HG02981 (cell line): ENCODE data around the gene NRG3.

Experiments used
- ATAC-seq: cut with Tn5 transposase; IDR thresholded peaks from one replicate; pipeline ENCODE4 v1.9.1; 2021; ENCODE audit warnings: mild to moderate bottlenecking, moderate library complexity; ENCODE audit not compliant: unreplicated experiment

NRG3 gene

DNA sequence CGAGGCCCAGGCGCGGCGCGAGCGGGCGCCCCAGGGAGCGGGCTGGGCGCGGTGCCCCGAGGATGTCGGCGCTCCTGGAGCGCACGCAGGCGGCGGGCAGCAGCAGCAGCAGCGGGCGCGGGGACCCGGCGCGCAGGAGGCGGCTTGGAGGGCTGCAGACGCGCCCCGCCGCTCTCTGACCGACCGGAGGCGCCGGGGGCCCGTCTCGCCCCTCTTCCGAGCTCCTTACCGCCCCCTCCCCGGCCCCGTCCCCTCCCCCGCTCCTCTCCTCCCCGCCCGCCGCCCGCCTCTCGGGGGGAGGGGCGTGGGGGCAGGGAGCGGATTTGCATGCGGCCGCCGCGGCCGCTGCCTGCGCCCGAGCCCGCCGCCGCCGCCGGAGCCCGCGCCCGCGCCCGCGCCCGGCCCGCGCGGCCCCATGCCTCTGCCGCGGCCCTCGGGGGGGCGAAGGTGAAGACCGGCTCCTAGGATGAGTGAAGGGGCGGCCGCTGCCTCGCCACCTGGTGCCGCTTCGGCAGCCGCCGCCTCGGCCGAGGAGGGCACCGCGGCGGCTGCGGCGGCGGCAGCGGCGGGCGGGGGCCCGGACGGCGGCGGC is at the start of gene NRG3:
Gene NRG3, plus strand, starts transcription at position 320 of the 592 bp plus-strand sequence.
- ATAC-seq = no peak

DNA sequence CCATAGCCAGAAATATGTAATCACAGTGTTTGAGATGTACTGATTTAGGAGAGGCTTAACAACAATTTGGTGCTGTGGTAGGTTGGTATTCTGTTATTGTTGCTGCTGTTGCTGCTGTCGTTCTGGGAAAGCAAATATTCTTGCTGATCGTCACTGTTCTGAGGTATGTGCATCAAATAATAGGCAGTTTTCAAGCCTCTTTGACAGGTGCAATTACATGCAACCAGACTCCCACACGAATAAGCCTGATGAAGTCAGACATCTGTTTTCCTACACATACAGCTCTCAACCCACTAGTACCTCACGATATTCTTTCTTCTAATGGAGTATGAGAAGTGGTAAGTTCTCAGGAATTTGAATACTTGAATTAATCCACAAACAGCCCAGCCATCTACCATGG is 46.7 kb upstream of the NRG3 start:
- no peak for ATAC-seq

DNA sequence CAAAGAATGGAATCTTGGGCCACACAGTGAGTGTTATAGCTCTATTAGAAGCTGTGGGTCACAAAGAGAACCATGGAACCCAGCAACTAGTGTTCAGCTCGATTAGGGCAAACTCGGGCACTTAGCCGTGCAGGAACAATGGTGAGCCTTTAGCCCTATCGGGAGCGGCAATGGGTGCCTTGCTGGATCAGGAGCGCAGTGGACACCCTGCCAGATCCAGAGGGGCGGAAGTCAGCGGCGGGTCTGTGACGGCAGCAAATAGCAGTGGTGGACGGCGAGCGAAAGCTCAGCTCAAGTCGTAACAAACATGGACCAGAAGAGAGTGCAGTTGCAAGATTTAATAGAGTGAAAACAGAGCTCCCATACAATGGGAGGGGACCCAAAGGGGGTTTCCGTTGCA is 43.9 kb upstream of the NRG3 start:
- ATAC-seq = no peak

DNA sequence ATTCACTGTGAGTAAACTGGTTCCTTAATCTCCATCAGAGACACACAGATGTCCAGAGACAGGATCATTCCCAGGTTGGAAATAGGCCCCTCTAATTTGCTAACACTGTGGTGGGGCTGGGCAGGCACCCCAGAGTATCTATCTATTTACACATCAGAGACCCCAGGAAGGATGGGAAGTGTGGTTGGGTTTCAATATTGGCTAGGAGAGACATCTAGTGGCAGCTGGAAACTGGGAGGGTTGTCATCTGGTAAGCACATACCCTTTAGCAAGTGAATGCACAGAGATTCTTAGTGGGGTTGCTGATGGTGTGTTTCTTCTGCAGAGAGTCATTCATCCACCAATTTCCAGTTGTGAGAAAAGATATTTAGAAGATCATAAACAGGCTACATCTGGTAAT is 36.0 kb upstream of the NRG3 start:
- no peak for ATAC-seq

DNA sequence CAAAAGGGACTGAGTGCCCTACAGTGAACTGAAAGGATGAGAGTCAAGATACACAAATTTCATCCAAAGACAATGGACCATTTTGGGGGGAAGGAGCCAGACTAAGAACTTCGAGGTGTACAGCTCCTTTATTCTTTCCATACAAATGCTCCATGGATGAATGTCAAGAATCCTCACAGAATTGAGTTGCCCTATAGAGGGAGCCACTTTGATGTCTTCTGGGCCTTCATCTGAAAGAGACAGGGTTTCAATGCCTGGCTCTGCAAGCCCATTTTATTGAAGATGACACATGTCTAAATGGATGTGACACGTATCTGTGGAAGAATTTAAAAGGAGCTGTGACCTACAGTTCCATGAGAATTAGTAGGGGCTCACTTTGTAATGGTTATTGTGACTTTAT is 32.0 kb upstream of the NRG3 start:
- no peak for ATAC-seq

DNA sequence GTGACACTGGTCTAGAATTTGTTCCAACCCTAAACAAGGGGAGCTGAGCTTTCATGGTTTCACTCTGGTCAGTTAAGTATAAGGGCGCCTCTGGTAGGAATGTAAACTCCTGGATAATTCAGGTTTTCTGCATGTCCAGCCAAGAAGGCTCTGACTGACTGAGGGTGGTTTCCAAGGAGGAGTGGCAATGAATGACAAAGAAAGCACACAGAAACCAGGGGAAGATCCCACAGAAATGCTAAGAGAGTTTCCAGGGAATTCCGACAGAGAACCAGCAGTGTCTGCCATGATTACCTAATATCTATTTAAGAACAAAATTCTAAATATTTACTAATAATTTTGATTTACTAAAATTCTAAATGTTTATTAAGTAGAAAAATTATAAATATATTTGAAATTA is 27.3 kb upstream of the NRG3 start:
- no peak for ATAC-seq

DNA sequence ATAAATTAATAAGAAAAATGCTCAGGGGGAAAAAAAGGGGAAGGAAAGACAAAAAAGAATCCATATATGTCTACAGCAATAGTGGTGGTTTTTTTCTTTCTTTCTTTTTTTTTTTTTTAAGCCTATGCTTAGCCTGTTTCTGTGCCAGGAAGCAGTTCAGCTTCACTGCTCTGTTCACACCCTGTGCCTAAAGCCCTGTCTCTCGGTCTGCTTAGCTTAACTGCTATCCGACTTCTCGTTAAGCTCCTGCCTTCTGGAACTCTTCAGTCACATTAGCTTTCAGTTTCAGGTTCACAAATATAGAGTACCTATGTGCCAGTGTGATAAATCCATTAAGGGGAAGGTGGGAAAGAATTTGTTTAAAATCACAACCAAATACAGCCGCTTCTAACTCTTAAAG is 26.5 kb upstream of the NRG3 start:
- ATAC-seq = no peak

DNA sequence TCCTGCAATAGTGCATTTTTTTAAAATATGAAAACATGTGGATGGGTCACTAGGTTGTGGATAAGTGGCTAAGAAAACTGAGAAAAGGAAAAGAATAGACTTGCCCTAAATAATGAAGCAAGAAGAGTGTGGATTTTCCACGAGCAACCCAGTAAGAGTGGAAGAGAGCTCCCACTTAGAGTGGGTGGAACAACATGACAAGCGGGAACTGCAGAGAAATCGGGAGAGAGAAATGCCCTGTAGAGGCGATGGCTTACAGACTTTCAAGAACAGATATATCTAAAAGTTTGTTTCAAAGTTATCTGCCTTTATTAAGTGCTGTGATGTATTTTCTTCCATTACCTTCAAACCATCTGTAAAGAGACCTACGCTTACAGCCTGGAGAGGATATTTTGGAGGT is 26.1 kb upstream of the NRG3 start:
- no peak for ATAC-seq

DNA sequence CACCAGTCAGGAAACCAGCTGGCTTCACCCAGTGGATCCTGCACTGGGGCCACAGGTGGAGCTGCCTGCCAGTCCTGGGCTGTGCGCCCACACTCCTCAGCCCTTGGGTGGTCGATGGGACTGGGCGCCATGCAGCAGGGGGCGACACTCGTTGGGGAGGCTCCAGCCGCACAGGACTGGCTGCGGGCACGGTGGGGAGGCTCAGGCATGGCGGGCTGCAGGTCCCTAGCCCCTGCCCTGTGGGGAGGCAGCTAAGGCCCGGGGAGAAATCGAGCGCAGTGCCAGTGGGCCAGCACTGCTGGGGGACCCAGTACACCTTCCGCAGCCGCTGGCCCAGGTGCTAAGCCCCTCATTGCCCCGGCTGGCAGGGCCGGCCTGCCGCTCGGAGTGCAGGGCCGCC is 12.4 kb upstream of the NRG3 start:
- no peak for ATAC-seq

DNA sequence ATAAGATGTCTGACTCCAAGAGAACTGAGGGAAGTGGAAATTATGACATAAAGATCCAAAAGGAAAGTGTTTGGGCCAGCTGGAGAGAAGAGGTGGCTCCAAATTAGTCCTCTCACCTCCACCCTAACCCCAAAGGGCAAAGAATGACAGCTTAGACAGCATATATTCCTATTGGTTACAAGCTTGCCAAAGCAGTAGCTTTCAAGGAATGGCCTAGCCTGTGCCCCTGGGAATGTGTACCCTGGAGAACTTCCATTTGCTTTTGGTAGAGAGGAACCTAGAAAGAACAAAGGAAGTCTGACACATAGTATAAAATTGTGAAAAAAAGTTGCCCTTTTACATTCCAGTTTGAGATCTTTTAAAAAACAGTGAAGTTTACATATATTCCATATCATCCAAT is 11.2 kb upstream of the NRG3 start:
- ATAC-seq = no peak

DNA sequence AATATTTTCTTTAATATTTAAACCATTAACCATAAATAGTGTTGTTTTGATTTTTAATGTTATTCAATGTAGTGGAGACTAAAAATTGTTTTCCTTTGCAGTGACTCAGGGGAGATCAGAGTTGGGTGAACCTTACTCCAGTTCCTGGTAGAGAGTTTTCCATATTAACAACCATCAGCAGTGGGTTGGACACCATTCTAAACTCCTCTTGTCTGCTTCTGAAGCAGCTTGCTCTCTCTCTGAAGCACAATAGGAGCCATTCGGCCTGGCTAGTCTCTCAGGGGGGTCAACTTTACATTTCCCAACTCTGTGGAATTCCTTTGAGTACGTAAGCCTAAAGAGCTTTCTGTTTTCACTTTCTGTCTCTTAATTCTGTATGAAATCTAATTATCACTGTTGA is 9.4 kb upstream of the NRG3 start:
- no peak for ATAC-seq

DNA sequence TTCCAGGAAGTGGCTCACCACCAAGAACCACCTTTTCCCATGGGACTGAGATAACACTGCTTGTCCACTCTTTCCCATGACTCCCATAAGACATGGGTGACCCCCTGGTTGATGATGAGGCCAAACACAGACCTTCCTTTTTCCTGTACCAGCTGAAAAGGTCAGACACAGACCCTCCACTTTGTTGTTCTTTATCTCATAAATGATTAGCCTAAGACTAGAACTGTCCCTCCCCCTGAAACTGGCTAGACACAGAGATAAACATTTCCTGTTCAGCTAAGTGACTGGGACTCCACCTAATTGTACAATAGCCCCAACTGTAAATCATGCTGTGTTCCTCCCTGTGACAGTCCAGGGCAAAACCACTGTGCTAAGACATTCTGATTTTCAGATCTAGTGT is 8.2 kb upstream of the NRG3 start:
- ATAC-seq = peak; percentile 100

DNA sequence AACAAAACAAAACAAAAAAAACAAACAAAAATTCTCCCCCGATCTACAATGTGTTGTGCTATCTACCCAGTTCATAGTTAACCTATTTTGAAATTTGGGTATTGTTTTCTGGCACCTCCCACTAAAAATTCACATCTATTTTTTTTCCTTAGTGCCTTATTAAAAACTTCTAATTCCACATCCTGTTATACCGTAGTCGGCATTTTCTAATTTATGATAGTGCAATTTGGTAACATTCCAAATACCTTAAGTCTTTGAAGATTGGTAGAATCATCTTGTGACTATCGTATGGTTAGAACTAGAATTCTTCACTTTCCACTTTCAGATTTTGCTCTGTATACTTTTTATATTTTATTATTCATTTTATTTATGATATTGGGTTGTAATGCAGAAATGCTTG is 4.5 kb upstream of the NRG3 start:
- ATAC-seq = no peak

DNA sequence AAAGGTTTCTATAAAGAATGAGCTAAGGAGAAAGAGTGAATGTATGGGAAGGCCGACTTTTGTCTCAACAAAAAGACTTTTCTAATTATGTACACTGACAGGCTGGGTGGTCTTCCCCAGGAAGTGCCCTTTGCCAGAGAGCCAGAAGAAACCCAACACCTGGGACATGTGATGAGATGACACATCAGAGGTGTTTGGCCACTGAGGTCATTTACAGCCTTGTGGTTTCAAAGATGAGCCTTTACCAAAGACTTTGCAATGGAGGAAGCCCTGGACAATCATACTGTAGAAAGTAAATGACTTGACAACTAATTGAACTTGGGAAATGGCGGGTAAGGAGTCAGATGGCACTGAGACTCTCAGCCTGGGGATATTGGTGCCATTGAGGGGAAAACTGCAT is 3.4 kb upstream of the NRG3 start:
- ATAC-seq = no peak

DNA sequence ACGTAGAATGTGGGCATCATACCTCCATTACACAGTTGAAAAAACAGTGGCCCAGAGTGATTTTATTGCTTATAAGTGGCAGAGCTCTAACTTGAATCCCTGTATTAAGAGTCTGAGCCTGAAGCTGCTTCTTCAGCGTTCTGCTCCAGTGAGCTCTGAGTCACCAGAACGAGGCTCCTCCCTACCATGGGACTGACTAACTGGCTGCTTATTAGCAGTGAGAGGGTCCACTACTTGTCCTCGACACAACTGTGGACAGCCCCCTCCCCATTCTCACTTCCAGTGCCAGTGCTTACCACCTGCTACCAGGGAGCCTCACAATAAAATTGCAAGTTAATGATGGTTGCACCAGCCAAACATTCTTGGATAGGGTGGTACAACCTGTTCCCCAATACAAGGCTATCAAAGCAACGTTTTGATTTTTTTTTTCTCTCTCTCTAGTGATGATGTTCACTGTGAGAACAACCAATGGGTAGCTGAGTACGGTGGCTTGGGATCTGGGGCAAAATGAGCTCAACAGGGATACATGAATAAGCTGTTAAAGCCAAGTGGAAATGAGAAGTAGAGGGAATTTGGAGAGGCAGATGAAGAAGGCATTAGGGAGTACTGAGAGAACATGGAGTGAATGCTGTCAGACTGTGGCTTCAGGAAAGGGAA is 2.7 kb upstream of the NRG3 start:
- ATAC-seq = no peak

DNA sequence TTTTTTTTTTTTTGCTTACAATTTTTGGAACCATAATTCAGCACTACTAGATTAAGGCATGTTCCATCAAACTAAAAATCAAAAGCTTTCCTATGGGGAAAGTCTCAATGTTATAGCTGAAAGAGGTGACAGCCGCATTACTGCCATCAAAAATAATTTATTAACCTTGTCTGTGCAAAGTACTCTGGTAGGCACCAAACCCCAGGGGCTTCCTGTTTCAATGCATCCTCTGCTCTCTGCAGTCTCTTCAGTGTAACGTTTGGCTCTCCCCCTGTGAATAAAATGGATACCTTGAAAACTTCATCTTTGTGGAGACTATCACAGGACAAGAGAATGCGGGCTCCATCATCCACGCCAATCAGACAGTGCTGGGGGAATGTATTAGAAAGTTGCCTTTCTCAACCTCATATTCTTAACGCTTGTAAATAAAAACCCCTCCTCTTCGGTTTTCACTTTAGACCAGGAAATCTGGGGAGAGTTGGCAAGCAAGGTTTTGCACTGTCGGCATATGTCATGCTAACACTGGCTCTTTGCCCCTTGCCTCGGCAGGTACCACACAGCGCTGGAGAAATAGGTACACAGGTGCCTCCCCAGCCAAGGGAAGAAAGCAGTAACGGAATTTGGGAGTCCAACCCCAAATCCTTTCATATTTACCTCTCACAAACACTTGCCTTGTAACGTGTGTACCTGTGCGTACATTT is 1.6 kb upstream of the NRG3 start:
- peak; percentile 46 for ATAC-seq

DNA sequence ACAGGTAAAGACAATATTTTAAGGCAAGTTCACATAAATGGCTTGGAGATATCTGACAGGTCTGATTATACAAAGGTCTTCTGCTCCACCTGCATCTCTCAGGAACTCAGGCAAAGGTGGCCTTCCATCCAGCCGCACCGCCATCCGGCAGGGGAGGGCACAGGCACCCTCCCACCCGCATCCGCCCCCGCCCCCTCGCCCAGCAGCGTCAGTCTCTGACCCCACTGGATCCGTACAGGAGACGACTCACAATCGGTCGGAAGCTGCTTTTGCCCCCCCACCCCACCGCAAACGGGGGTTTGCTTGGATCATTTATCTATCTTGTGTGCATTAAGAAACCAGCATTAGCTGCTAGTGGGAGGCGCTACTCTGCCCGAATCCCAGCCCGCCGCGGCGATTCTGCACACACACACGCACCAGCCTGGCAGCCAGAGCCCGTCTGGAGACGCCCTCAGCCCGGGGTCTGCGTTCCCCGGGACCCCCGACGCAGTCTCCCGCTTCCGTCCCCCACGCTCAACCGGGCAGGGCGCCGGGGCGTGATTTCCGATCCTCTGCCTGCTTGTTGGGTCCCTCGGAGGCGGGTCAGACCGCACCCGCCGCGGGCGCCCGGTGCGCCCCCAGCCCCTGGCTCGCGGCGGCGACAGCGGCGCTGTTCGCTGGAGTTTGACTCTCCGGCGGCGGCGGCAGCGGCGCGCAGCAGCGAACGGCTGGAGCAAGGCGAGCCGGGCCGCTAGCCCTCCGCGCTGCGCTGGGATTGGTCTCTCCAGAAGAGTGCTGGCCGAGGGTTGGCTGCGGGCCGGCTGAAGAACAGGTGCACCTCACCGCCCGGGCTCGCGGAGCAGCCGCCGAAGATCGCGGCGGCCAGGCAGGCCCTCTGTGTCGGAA is 820 bp upstream of the NRG3 start:
- ATAC-seq = no peak

DNA sequence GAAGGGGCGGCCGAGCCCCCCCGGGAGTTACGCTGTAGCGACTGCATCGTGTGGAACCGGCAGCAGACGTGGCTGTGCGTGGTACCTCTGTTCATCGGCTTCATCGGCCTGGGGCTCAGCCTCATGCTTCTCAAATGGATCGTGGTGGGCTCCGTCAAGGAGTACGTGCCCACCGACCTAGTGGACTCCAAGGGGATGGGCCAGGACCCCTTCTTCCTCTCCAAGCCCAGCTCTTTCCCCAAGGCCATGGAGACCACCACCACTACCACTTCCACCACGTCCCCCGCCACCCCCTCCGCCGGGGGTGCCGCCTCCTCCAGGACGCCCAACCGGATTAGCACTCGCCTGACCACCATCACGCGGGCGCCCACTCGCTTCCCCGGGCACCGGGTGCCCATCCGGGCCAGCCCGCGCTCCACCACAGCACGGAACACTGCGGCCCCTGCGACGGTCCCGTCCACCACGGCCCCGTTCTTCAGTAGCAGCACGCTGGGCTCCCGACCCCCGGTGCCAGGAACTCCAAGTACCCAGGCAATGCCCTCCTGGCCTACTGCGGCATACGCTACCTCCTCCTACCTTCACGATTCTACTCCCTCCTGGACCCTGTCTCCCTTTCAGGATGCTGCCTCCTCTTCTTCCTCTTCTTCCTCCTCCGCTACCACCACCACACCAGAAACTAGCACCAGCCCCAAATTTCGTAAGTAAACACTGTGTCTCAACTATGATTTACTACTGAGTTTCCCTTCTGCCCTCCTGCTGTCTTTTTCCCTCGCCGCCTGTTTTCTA is 666 bp downstream of the NRG3 start:
- ATAC-seq = no peak

DNA sequence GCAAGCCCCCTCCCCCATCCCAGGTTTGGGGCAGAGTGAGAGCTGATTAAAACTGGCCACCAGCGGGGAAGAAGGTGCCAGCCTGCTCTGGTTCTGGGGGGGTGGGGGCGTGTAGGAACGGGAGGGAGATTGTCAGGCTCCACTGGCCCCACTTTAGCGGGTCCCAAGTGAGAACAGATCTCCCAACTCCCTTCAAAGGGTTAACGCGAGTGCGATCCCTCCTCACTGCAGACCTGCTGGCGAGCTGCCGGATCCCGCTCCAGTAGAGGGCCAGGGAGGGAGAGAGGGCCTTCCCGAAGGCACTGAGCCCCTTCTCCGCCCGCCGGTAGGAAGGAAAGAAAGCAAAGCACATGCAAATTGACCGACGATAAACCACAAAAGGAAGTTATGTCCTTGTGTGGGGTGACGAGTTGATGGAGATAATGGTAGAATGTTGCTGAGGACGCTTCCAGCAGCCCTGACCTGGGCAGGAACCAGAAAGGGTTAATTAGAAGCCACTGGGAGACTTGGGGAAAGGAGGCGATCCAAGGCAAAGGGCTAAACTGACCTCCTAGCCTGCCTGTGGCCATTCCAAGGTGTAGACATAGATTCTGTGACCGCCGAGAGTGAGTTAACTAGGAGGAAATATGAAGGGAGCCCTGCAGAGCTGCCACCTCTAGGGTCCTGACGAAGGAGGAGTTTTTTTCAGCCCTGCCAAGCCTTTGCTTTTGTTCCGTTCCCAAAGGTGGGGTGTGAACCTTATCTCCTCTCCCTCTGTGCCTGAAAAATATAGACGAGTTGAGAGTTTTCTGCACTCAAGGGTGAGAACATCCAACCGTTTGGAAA is 1.5 kb downstream of the NRG3 start:
- ATAC-seq = no peak

DNA sequence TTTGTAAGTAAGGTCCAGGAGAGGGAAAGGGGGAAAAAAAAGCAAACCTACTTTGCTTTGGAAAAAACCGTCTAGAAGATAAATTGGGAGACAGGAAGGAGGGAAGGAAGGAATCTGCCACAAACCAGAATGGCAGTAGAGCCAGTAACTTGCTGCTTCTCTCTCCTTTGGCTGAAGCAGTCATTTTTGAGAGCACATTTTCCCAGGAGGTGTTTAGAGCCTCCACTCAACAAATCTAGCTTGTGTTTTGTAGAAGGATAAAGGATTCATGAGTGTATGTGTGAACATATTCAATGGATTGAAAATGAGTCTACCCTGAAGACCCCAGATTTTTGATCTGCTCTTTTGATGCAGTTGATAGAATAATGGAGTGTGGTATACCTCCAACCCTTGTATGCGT is 2.6 kb downstream of the NRG3 start:
- no peak for ATAC-seq
